Smooth muscle cell (in vitro differentiated cells): ENCODE measurements around the gene GAK. TPM values are rescaled to one million over a fixed set of nuclear protein-coding genes. Genes with fewer than 3 reads are reported as not detected.
A peak's percentile ranks its signal among the peaks of the same experiment; 100 is the strongest.

ENCODE experiments used
- DNase-seq: peaks from one replicate; lab custom pipeline; 2025; ENCODE audit not compliant: unreplicated experiment; lab: John Stamatoyannopoulos, UW
- H2AFZ ChIP-seq: fragments of 200-600 bp; sonication (generic); 2 replicates; pipeline ENCODE4 v1.6.0; 2016; ENCODE audit warnings: antibody characterized with exemption, low read depth, mild to moderate bottlenecking
- H3F3A ChIP-seq: fragments of 200-600 bp; sonication (generic); 2 replicates; pipeline ENCODE4 v1.6.0; 2017; ENCODE audit warnings: antibody characterized with exemption, low read depth
- H3K27ac ChIP-seq: fragments of 200-600 bp; sonication (generic); 2 replicates; pipeline ENCODE4 v1.5.1; 2016; ENCODE audit warnings: low read depth, mild to moderate bottlenecking
- H3K27me3 ChIP-seq: fragments of 200-600 bp; sonication (generic); 2 replicates; pipeline ENCODE4 v1.6.1; 2016; ENCODE audit warnings: low read depth, mild to moderate bottlenecking
- H3K36me3 ChIP-seq: fragments of 200-600 bp; sonication (generic); 2 replicates; pipeline ENCODE4 v1.5.1; 2016; ENCODE audit warnings: low read depth
- H3K4me1 ChIP-seq: fragments of 200-600 bp; sonication (generic); 2 replicates; pipeline ENCODE4 v1.5.1; 2016; ENCODE audit warnings: low read depth
- H3K4me2 ChIP-seq: fragments of 200-600 bp; sonication (generic); 2 replicates; pipeline ENCODE4 v1.6.0; 2016; ENCODE audit warnings: mild to moderate bottlenecking
- H3K4me3 ChIP-seq: fragments of 200-600 bp; sonication (generic); 2 replicates; pipeline ENCODE4 v1.5.1; 2016; ENCODE audit warnings: mild to moderate bottlenecking
- H3K79me2 ChIP-seq: fragments of 200-600 bp; sonication (generic); 2 replicates; pipeline ENCODE4 v1.6.0; 2016; ENCODE audit warnings: low read depth, mild to moderate bottlenecking
- H3K9ac ChIP-seq: fragments of 200-600 bp; sonication (generic); 2 replicates; pipeline ENCODE4 v1.6.0; 2016; ENCODE audit warnings: low read depth
- H3K9me3 ChIP-seq: fragments of 200-600 bp; sonication (generic); replicated peaks from 2 replicates; pipeline ENCODE4 v1.5.1; 2016; ENCODE audit warnings: low read depth
- H4K20me1 ChIP-seq: fragments of 200-600 bp; sonication (generic); 2 replicates; pipeline ENCODE4 v1.6.0; 2016; ENCODE audit warnings: low read depth
- CTCF ChIP-seq: fragments of 200-600 bp; sonication (generic); IDR thresholded peaks from 2 replicates; pipeline ENCODE4 v1.5.1; 2017; ENCODE audit warnings: borderline replicate concordance, mild to moderate bottlenecking, antibody characterized with exemption; ENCODE audit not compliant: insufficient read depth, poor library complexity, severe bottlenecking
- WGBS: methylation state at CpG from one replicate; pipeline ENCODE4 v1.1.7; 2016; ENCODE audit warnings: low lambda C conversion rate; 5-methylcytosine and 5-hydroxymethylcytosine counted together
- polyA plus RNA-seq: library from polyadenylated mRNA; unstranded; fragments of >200 nt; fragmentation: Nextera tagmentation; extraction: Ambion mirVana; gene quantifications from 2 replicates; pipeline ENCODE4 v1.2.1, GENCODE V29; 2016
- total RNA-seq: library from RNA; depleted of rRNA; stranded (reverse); fragments of >200 nt; gene quantifications from 2 replicates; pipeline ENCODE4 v1.2.3, GENCODE V29; 2014

GAK gene
- total and polyA plus RNA-seq, 2 experiments from 2014 or later = 56.2 to 85.4 TPM

- Histone ChIP-seq H3K79me2 (no peaks in the 10 kb centered on the region), H3K27ac (no peak overlapping the region), H2AFZ (no peak overlapping the region), H3K4me1 (no peaks in the 10 kb centered on the region), H3K4me3 (no peak overlapping the region), H3F3A (no peaks in the 10 kb centered on the region), H3K27me3 (no peaks in the 10 kb centered on the region), H4K20me1 (no peaks in the 10 kb centered on the region), H3K9me3 (no peaks in the 10 kb centered on the region), H3K4me2 (peak overlapping the region; percentile 55), H3K36me3 (no peaks in the 10 kb centered on the region), H3K9ac (no peak overlapping the region)
- TF ChIP-seq CTCF = no peak
- no peak for DNase-seq
- WGBS = 94% methylated on average over 10 of the region's 10 CpGs
These were observed 87.3 kb downstream of the GAK start for GRCh38 chr4:844752-845232.

GRCh38 chr4:839675-840443 is 92.3 kb downstream of the GAK start:
- no peaks in the 10 kb centered on the region for H3F3A ChIP-seq
- no peaks in the 10 kb centered on the region for H3K27me3 ChIP-seq
- H3K4me2 ChIP-seq = no peak overlapping the region
- no peaks in the 10 kb centered on the region for H3K9me3 ChIP-seq
- H3K79me2 ChIP-seq = no peaks in the 10 kb centered on the region
- TF ChIP-seq CTCF = no peak
- no peak overlapping the region for H2AFZ ChIP-seq
- H3K36me3 ChIP-seq = no peaks in the 10 kb centered on the region
- no peak overlapping the region for H3K4me3 ChIP-seq
- no peaks in the 10 kb centered on the region for H3K4me1 ChIP-seq
- no peak overlapping the region for H3K9ac ChIP-seq
- WGBS = 95% methylated on average over 4 of the region's 4 CpGs
- H4K20me1 ChIP-seq = no peaks in the 10 kb centered on the region
- H3K27ac ChIP-seq = no peak overlapping the region
- no peak for DNase-seq

GRCh38 chr4:837772-838171 is 94.3 kb downstream of the GAK start:
- DNase-seq = no peak
- Histone ChIP-seq H3K4me1 (no peaks in the 10 kb centered on the region), H4K20me1 (no peaks in the 10 kb centered on the region), H3K79me2 (no peaks in the 10 kb centered on the region), H3K27me3 (no peaks in the 10 kb centered on the region), H3K36me3 (no peaks in the 10 kb centered on the region), H3F3A (no peaks in the 10 kb centered on the region), H3K4me3 (no peak overlapping the region), H3K4me2 (no peak overlapping the region), H3K27ac (no peak overlapping the region), H3K9me3 (no peaks in the 10 kb centered on the region), H2AFZ (no peak overlapping the region), H3K9ac (no peak overlapping the region)
- no peak for TF ChIP-seq CTCF
- WGBS = 96% methylated on average over 1 of the region's 1 CpG
